ENCODE data around the gene ZNF593.

DNA sequence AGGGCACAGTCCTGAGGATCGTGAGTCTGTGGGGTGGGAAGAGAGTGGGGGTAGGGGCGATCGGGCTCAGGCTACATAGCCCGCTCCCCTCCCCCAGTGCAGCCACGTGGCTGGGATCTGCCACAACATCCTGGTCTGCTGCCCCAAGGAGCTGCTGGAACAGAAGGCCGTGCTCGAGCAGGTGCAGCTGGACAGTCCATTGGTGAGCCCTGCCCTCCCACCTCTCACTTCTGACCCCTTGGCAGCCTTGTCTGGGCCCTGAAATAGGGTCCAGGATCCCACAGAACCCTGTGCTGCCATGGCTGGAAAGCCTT is 12.6 kb downstream of the ZNF593 start:
- TF ChIP-seq, protein P1, sequence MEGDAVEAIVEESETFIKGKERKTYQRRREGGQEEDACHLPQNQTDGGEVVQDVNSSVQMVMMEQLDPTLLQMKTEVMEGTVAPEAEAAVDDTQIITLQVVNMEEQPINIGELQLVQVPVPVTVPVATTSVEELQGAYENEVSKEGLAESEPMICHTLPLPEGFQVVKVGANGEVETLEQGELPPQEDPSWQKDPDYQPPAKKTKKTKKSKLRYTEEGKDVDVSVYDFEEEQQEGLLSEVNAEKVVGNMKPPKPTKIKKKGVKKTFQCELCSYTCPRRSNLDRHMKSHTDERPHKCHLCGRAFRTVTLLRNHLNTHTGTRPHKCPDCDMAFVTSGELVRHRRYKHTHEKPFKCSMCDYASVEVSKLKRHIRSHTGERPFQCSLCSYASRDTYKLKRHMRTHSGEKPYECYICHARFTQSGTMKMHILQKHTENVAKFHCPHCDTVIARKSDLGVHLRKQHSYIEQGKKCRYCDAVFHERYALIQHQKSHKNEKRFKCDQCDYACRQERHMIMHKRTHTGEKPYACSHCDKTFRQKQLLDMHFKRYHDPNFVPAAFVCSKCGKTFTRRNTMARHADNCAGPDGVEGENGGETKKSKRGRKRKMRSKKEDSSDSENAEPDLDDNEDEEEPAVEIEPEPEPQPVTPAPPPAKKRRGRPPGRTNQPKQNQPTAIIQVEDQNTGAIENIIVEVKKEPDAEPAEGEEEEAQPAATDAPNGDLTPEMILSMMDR (IDR thresholded peaks at IDR 0.05), result no peak
- TF ChIP-seq POLR2A (IDR thresholded peaks at IDR 0.05), result no peak

All from testis (tissue), 2 donors.